Ovary (tissue), 9 donors: ENCODE data around the gene CRIM1. TPM values are rescaled to one million over a fixed set of nuclear protein-coding genes. Genes with fewer than 3 reads are reported as not detected.

Experiments used
- DNase-seq, 5 donors: peaks; one replicate each; pipeline ENCODE4 v3.0.0-alpha.2; 2019 to 2020
- H3K27ac ChIP-seq, 2 donors: fragments of 200-600 bp; one replicate each; pipeline versions ENCODE4 v1.5.1 to v1.8.0; 2019 to 2022
- H3K27me3 ChIP-seq: fragments of 200-600 bp; one replicate; pipeline ENCODE4 v1.8.0; 2022
- H3K36me3 ChIP-seq: fragments of 200-600 bp; sonication (generic); one replicate; pipeline ENCODE4 v1.5.1; 2019
- H3K4me1 ChIP-seq: one replicate; pipeline ENCODE4 v1.8.1; 2013; ENCODE audit warnings: mild to moderate bottlenecking, moderate library complexity; ENCODE audit not compliant: insufficient read depth
- H3K4me3 ChIP-seq: fragments of 200-600 bp; sonication (generic); one replicate; pipeline ENCODE4 v1.5.1; 2017
- H3K9me3 ChIP-seq, 2 donors: fragments of 200-600 bp in 1 of 2; sonication (generic) in 1 of 2; one replicate each; pipeline versions ENCODE4 v1.5.1 to v1.8.1; 2013 to 2019; ENCODE audit warnings: mild to moderate bottlenecking in 1 of 2, moderate library complexity in 1 of 2
- EP300 ChIP-seq: sonication (generic); formaldehyde crosslinking; IDR thresholded peaks from one replicate; pipeline ENCODE4 v1.6.1; 2017; ENCODE audit warnings: antibody characterized with exemption
- POLR2A ChIP-seq: fragments of 450-650 bp; IDR thresholded peaks from one replicate; pipeline ENCODE4 v1.6.1; 2017; ENCODE audit warnings: antibody characterized with exemption, mild to moderate bottlenecking, moderate library complexity
- WGBS, 3 donors: extraction: QIAGEN DNeasy Blood & Tissue Kit in 1 of 3; methylation state at CpG; one replicate each; pipeline versions ENCODE4 v1.1.5 to v1.1.7; 2013 to 2017; 5-methylcytosine and 5-hydroxymethylcytosine counted together
- intact Hi-C, 4 donors: fragments of 100-400 bp; cut with DNase I; formaldehyde crosslinking; loops; one replicate each; pipeline versions ENCODE4 v1.11.0 to v1.15.1; 2022 to 2023
- polyA plus RNA-seq, 2 donors: library from polyadenylated mRNA; stranded (reverse); fragments of 200-250 nt in 1 of 2; fragments of 350-450 nt in 1 of 2; fragmentation: Illumina TruSeq in 1 of 2; extraction: RNeasy Lipid Tissue Mini Kit (QIAGEN cat#74804) in 1 of 2; gene quantifications; one replicate each; pipeline ENCODE4 v1.2.3, GENCODE V29; 2013 to 2014
- total RNA-seq, 7 donors: library from RNA; depleted of rRNA in 2 of 7; stranded (reverse); fragments of >200 nt in 2 of 7; fragmentation: NEBNext Ultra II Directional in 3 of 7; extraction: Animal tissue kit (Norgen Biotek cat#: 25700) in 3 of 7; gene quantifications; one replicate each; pipeline versions ENCODE4 v1.1.0 to v1.2.4, GENCODE V29; 2016 to 2023
- TF ChIP-seq, protein P1 (sequence below), 3 donors: fragments of 450-650 bp in 2 of 3; fragments of 200-600 bp in 1 of 3; IDR thresholded peaks; one replicate each; pipeline versions ENCODE4 v1.5.1 to v1.8.0; 2016 to 2022; ENCODE audit warnings: antibody characterized with exemption in 3 of 3, mild to moderate bottlenecking in 1 of 3
- donor health status: DM: no; HTN: no; CAD: no; lungs with moderate emphysema.
- donor health status: DM: no; HTN: no; CAD: no.
- donor health status: Bipolar disorder and iron deficiency.
- donor health status: DM: yes; HTN: yes; CAD: no.
- donor health status: DM: no; HTN: no; CAD: no.
- donor health status: DM: yes; HTN: yes; CAD: no.

Gene CRIM1
- total and polyA plus RNA-seq, 9 donors = 38.4 to 134 (median 65.0) TPM

DNA sequence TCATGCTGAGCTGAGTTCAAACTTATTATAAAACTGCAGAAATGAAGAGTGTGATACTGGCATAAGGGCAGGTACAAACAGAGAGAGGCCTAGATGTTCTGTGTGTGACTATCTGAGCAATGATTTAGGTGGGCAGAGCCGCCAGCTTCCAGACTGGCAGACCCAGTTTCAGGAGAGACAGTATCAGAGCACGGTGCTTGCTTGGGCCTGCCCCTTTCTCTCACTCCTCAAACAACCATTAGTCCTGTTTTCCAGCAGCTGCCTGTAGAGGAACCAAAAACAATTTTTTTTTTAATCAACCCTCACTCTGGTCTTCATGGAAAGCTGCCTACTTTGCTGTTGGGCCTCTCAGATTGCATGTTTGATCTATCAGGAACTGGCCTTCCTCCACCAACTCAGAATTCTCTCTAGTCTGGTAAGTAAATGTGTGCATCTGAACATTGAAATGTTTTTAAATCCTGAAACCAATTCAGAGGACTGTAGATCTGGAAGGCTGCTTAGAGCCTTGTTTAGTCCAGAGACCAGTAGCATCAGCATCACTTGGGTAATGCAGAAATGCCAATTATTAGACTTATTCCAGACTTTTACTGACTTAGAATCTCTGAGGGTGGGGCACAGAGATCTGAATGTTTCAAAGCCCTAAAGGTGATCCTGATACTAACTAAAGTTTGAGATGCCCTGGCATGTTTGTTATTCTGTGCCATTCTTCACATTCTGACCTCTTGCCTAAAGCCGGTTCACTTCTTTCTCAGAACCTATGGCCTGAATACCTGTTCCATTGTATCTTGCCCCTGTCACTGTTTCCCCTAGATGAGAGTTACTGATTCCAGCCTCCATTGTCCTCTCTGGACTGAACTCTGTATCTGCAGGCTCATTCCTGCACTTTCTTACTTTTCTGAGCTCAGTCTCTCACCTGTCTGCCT, 24.8 kb upstream of the CRIM1 start:
- Histone ChIP-seq H3K27ac (no peak overlapping the region), H3K4me3 (no peak overlapping the region), H3K36me3 (no peaks in the 10 kb centered on the region), H3K27me3 (no peaks in the 10 kb centered on the region), H3K9me3 (no peaks in the 10 kb centered on the region), H3K4me1 (peaks cover 5% of the 10 kb centered on the region)
- TF ChIP-seq POLR2A (no peak), EP300 (no peak)
- TF ChIP-seq, protein P1, sequence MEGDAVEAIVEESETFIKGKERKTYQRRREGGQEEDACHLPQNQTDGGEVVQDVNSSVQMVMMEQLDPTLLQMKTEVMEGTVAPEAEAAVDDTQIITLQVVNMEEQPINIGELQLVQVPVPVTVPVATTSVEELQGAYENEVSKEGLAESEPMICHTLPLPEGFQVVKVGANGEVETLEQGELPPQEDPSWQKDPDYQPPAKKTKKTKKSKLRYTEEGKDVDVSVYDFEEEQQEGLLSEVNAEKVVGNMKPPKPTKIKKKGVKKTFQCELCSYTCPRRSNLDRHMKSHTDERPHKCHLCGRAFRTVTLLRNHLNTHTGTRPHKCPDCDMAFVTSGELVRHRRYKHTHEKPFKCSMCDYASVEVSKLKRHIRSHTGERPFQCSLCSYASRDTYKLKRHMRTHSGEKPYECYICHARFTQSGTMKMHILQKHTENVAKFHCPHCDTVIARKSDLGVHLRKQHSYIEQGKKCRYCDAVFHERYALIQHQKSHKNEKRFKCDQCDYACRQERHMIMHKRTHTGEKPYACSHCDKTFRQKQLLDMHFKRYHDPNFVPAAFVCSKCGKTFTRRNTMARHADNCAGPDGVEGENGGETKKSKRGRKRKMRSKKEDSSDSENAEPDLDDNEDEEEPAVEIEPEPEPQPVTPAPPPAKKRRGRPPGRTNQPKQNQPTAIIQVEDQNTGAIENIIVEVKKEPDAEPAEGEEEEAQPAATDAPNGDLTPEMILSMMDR (IDR thresholded peaks at IDR 0.05) = no peak
- WGBS, 3 donors = 59 to 70% (median 59%) methylated on average over 3 of the region's 3 CpGs
- no peak for DNase-seq
- intact Hi-C loops = no loop called here

DNA sequence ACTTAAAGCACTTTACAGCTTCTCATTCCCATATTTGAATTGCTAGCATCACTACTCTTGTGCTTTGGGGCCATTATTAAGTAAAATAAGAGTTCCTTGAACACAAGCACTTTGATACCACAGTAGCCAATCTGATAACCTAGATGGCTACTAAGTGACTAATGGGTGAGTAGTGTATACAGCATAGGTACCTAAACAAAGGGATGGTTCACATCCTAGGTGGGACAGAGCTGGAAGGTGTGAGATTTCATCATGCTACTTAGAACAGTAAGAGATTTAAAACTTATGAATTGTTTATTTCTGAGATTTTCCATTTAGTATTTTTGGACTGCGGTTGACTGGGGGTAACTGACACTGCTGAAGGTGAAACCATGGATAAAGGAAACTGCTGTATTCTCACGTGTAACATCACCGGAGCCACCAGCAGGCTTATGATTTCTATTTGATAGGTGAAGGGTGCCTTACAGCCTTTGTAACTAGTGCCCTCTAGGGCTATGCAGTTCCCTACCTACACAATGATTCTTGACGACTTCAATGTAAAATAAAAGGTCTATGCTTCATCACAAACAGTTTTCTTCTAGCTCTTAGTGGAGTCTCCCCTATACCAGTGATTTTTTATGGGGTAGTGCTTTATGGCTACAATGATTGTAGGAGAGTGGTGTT, 22.1 kb upstream of the CRIM1 start:
- H3K27ac ChIP-seq = no peak overlapping the region
- H3K27me3 ChIP-seq = no peaks in the 10 kb centered on the region
- no peaks in the 10 kb centered on the region for H3K9me3 ChIP-seq
- no peak for DNase-seq
- intact Hi-C loops = no loop called here
- WGBS, 3 donors = 71 to 72% (median 72%) methylated on average over 4 of the region's 4 CpGs
- peaks cover 5% of the 10 kb centered on the region for H3K4me1 ChIP-seq
- H3K4me3 ChIP-seq = no peak overlapping the region
- TF ChIP-seq POLR2A = no peak
- no peak for TF ChIP-seq EP300
- TF ChIP-seq, protein P1 (IDR thresholded peaks at IDR 0.05) = no peak
- no peaks in the 10 kb centered on the region for H3K36me3 ChIP-seq

DNA sequence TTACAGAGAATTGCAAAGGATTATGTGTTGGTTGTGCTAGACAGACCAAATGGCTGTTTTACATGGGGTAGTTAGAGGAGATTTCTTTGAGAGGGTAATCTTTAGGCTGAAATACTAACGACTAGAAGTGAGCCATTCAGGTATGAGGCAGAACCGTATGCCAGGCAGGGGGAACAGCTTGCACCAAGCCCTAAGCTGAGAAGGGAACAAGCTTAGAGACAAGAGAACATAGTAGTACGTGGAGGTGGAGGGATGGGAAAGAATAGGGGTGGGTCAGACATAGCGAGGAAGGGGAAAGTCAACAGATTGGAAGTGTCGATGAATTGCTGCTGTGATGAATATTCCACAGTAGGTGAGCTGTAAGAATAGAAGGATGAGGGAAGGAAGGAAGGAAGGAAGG, 20.0 kb upstream of the CRIM1 start:
- intact Hi-C loops = no loop called here
- TF ChIP-seq EP300 (no peak), POLR2A (no peak)
- TF ChIP-seq, protein P1 (IDR thresholded peaks at IDR 0.05) = no peak
- no peak overlapping the region for H3K27ac ChIP-seq
- no peak for DNase-seq
- H3K9me3 ChIP-seq = no peaks in the 10 kb centered on the region
- 81 to 86% (median 82%) methylated on average over 5 of the region's 5 CpGs for WGBS, 3 donors
- no peaks in the 10 kb centered on the region for H3K27me3 ChIP-seq
- no peaks in the 10 kb centered on the region for H3K36me3 ChIP-seq
- H3K4me3 ChIP-seq = no peak overlapping the region
- H3K4me1 ChIP-seq = peaks cover 3% of the 10 kb centered on the region

DNA sequence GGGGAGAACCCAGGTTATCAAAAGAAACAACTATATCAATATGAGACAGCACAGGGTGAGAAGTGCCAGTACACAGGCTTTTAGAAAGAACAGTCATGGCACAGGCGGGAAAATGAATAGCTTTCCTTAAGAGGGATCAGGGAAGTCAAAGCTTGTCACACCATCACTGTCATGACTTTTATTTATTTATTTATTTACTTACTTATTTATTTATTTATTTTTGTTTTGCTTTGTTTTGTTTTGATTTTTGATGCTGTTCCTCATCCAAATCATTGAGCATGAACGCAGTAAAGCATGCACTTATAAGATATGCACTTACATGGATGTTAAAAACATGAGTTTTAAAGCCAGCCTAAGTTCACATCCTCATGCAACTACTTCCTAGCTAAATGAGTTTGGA, 19.3 kb upstream of the CRIM1 start:
- H3K36me3 ChIP-seq = no peaks in the 10 kb centered on the region
- no peak for DNase-seq
- H3K4me1 ChIP-seq = no peaks in the 10 kb centered on the region
- no peaks in the 10 kb centered on the region for H3K9me3 ChIP-seq
- TF ChIP-seq, protein P1 (IDR thresholded peaks at IDR 0.05) = no peak
- no peak for TF ChIP-seq EP300
- no peak for TF ChIP-seq POLR2A
- no peak overlapping the region for H3K27ac ChIP-seq
- no peaks in the 10 kb centered on the region for H3K27me3 ChIP-seq
- intact Hi-C loops = no loop called here
- H3K4me3 ChIP-seq = no peak overlapping the region
- WGBS, 3 donors = 90 to 97% (median 91%) methylated on average over 2 of the region's 2 CpGs
